ENCODE results near the gene AUTS2.

The AUTS2 gene

DNA sequence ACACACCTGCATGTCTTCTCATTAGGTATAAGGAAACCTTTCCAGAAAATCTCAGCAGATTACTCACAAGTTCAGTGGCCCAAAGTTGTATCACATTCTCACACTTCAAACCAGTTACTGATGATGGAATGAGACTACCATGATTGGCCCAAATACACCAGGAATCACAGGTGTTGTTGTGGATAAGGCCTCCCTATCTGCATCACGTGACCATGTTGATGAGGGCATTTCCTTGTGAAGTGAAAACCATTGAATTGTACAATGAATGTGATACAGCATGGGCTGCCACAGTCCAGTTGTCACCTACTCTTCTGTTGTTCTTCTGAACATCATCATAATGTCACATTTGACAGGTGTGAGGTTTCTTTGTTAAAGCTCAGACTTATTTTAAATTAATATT, 431.7 kb downstream of the AUTS2 start:
- no peak overlapping the region for H3K27ac ChIP-seq (ENCODE audit: low read depth, low read length)
- H3K4me3 ChIP-seq (ENCODE audit: insufficient read depth, low read length, poor library complexity, severe bottlenecking): no peak overlapping the region
- H3K36me3 ChIP-seq (ENCODE audit: low read length): no peaks in the 10 kb centered on the region
- peaks cover 13% of the 10 kb centered on the region; the same call in 1 of the 2 replicates for H3K9me3 ChIP-seq (ENCODE audit: insufficient read depth, low read length)
- no peaks in the 10 kb centered on the region for H3F3A ChIP-seq (ENCODE audit: insufficient read depth)
- H2AFZ ChIP-seq (ENCODE audit: low read depth, low read length, severe bottlenecking): no peak overlapping the region
- no peaks in the 10 kb centered on the region for H3K79me2 ChIP-seq (ENCODE audit: insufficient read depth, low read length)
- no peaks in the 10 kb centered on the region for H3K9me2 ChIP-seq (replicated peaks; ENCODE audit: insufficient read depth, low read length)
- TF ChIP-seq, protein P1, sequence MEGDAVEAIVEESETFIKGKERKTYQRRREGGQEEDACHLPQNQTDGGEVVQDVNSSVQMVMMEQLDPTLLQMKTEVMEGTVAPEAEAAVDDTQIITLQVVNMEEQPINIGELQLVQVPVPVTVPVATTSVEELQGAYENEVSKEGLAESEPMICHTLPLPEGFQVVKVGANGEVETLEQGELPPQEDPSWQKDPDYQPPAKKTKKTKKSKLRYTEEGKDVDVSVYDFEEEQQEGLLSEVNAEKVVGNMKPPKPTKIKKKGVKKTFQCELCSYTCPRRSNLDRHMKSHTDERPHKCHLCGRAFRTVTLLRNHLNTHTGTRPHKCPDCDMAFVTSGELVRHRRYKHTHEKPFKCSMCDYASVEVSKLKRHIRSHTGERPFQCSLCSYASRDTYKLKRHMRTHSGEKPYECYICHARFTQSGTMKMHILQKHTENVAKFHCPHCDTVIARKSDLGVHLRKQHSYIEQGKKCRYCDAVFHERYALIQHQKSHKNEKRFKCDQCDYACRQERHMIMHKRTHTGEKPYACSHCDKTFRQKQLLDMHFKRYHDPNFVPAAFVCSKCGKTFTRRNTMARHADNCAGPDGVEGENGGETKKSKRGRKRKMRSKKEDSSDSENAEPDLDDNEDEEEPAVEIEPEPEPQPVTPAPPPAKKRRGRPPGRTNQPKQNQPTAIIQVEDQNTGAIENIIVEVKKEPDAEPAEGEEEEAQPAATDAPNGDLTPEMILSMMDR (IDR thresholded peaks at IDR 0.05; ENCODE audit: insufficient read depth, low read length, poor library complexity, severe bottlenecking): no peak
- TF ChIP-seq EZH2phosphoT487 (conservative IDR thresholded peaks at IDR 0.05; ENCODE audit: low read length): no peak
- H3K4me2 ChIP-seq (ENCODE audit: low read depth, low read length, poor library complexity, severe bottlenecking): no peak overlapping the region
- no peaks in the 10 kb centered on the region for H3K27me3 ChIP-seq (ENCODE audit: low read length)
- no peak overlapping the region for H3K9ac ChIP-seq (ENCODE audit: low read length)
- H4K20me1 ChIP-seq (ENCODE audit: low read depth, low read length): peaks cover 7% of the 10 kb centered on the region; the same call in 1 of the 2 replicates

DNA sequence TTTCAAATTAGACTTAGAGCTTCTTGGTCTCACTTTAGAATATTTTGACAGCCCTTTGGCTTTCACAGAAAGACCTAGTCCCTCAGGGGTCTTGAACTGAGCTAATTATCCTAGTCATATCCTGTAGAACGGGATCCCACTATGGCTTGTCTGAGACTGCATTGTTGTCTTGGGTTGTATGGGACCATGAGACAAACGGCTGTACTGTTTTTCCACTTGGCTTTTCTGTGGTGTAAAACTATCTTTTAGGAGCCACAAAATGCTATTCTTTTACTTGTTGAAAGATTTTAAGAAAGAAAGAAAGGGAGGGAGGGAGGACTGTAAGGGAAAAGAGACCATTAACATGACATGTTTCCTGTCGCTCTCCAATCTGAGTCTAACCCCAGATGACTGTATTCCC, 432.5 kb downstream of the AUTS2 start:
- no peak overlapping the region for H3K4me2 ChIP-seq (ENCODE audit: low read depth, low read length, poor library complexity, severe bottlenecking)
- no peaks in the 10 kb centered on the region for H3K9me2 ChIP-seq (replicated peaks; ENCODE audit: insufficient read depth, low read length)
- no peaks in the 10 kb centered on the region for H3K36me3 ChIP-seq (ENCODE audit: low read length)
- peaks cover 5% of the 10 kb centered on the region; the same call in 1 of the 2 replicates for H4K20me1 ChIP-seq (ENCODE audit: low read depth, low read length)
- H3K27ac ChIP-seq (ENCODE audit: low read depth, low read length): no peak overlapping the region
- no peaks in the 10 kb centered on the region for H3K79me2 ChIP-seq (ENCODE audit: insufficient read depth, low read length)
- H2AFZ ChIP-seq (ENCODE audit: low read depth, low read length, severe bottlenecking): no peak overlapping the region
- TF ChIP-seq, protein P1 (IDR thresholded peaks at IDR 0.05; ENCODE audit: insufficient read depth, low read length, poor library complexity, severe bottlenecking): no peak
- no peak for TF ChIP-seq EZH2phosphoT487 (conservative IDR thresholded peaks at IDR 0.05; ENCODE audit: low read length)
- H3K4me3 ChIP-seq (ENCODE audit: insufficient read depth, low read length, poor library complexity, severe bottlenecking): no peak overlapping the region
- no peaks in the 10 kb centered on the region for H3F3A ChIP-seq (ENCODE audit: insufficient read depth)
- peaks cover 13% of the 10 kb centered on the region; the same call in 1 of the 2 replicates for H3K9me3 ChIP-seq (ENCODE audit: insufficient read depth, low read length)
- H3K9ac ChIP-seq (ENCODE audit: low read length): no peak overlapping the region
- H3K27me3 ChIP-seq (ENCODE audit: low read length): no peaks in the 10 kb centered on the region

DNA sequence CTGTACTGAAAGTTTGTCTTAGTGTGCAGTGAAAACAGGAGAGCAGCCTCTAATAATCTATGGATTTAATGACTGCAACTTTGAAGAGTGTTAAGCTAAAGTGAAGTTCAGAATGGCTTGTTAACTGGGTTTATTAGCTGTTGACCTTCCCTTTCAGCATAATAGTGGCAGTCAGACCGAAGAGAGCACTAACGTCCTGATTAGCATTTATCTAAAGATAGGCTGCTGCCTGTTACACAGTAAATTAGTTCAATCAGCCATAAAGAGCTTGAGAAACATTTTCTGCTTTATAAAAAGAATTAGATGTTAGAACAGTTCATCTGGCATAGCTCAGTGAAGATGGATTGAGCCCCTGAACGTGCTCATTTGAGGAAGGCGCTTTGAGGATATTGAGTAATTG, 433.0 kb downstream of the AUTS2 start:
- H3K9me2 ChIP-seq (replicated peaks; ENCODE audit: insufficient read depth, low read length): no peaks in the 10 kb centered on the region
- no peak overlapping the region for H3K4me3 ChIP-seq (ENCODE audit: insufficient read depth, low read length, poor library complexity, severe bottlenecking)
- H3K27me3 ChIP-seq (ENCODE audit: low read length): no peaks in the 10 kb centered on the region
- no peak overlapping the region for H3K9ac ChIP-seq (ENCODE audit: low read length)
- no peak overlapping the region for H3K27ac ChIP-seq (ENCODE audit: low read depth, low read length)
- H3F3A ChIP-seq (ENCODE audit: insufficient read depth): no peaks in the 10 kb centered on the region
- H3K36me3 ChIP-seq (ENCODE audit: low read length): no peaks in the 10 kb centered on the region
- no peak overlapping the region for H2AFZ ChIP-seq (ENCODE audit: low read depth, low read length, severe bottlenecking)
- peaks cover 13% of the 10 kb centered on the region; the same call in 1 of the 2 replicates for H3K9me3 ChIP-seq (ENCODE audit: insufficient read depth, low read length)
- TF ChIP-seq EZH2phosphoT487 (conservative IDR thresholded peaks at IDR 0.05; ENCODE audit: low read length): no peak
- TF ChIP-seq, protein P1 (IDR thresholded peaks at IDR 0.05; ENCODE audit: insufficient read depth, low read length, poor library complexity, severe bottlenecking): no peak
- H4K20me1 ChIP-seq (ENCODE audit: low read depth, low read length): peaks cover 5% of the 10 kb centered on the region; the same call in 1 of the 2 replicates
- no peaks in the 10 kb centered on the region for H3K79me2 ChIP-seq (ENCODE audit: insufficient read depth, low read length)
- no peak overlapping the region for H3K4me2 ChIP-seq (ENCODE audit: low read depth, low read length, poor library complexity, severe bottlenecking)

Data from SU-DHL-6 (cell line).